Measurements from ENCODE around the gene SPATS2.
"Not testable (repeated sequence)": the region's sequence is repeated elsewhere in the genome, so short reads cannot be mapped to it uniquely, and the experiment has no call there.

The SPATS2 gene

DNA sequence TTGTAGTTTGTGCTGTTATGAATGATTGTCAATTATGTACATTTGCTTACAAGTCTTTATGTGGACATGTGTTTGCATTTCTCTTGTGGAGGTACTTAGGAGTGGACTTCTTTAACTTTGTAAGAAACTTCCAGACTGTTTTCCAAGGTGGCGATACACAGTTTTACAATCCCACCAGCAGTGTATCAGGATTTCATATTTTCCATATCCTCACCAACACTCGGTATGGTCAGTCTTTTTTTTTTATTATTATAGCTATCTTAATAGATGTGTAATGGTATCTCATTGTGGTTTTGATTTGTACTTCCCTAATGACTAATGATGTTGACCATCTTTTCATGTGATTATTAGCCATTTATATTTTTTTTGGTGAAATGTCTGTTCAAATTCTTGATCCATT, 97.9 kb downstream of the SPATS2 start:
- DNase-seq (ENCODE audit: low read depth), result no peak

DNA sequence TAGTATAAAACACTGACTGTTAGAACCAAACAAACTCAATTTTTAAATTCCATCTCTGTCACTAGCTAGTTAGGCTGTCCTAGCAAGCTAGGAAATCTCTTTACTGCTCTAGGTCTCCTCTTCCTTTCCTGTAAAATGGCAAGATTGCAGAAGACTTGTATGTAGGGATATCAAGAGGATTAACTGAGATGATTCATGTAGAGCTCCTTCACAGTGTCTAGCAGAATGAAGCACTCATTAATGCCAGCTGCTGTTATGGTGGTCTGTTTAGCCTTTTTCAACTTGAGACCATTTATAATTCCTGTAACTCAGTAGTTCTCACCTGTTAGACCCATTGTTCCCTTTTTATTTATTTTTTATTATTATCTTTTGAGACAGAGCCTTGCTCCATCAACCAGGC, 103.7 kb downstream of the SPATS2 start:
- DNase-seq (ENCODE audit: low read depth), result peak; percentile 78

DNA sequence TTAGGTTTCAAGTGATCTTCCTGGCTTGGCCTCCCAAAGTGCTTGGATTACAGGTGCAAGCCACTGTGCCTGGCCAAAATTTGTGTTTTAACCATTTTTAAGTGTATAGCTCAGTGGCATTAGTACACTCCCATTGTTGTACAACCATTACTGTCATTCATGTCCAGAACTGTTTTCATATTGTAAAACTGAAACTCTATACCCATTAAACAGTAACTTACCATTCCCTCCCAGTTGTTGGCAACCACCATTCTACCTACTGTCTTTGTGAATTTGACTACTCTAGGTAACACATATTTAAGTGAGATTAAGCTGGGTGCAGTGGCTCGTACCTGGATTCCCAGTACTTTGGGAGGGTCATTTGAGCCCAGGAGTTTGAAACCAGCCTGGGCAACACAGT, 104.3 kb downstream of the SPATS2 start:
- no peak for DNase-seq (ENCODE audit: low read depth)

DNA sequence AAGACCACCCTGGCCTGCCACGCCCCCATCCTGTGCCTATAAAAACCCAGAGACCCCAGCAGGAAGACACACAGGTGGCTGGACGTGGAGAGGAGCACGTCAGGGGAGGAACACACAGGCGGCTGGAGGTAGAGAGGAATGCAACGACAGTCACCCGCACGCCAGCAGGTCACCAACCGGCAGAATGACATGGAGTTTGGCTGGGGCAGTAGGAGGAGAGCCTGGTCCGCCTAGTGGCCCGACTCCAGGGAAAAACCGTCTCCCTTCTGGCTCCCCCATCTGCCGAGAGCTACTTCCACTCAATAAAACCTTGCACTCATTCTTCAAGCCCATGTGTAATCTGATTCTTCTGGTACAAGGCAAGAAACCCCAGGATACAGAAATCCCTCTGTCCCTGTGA, 108.8 kb downstream of the SPATS2 start:
- no peak for DNase-seq (ENCODE audit: low read depth)

DNA sequence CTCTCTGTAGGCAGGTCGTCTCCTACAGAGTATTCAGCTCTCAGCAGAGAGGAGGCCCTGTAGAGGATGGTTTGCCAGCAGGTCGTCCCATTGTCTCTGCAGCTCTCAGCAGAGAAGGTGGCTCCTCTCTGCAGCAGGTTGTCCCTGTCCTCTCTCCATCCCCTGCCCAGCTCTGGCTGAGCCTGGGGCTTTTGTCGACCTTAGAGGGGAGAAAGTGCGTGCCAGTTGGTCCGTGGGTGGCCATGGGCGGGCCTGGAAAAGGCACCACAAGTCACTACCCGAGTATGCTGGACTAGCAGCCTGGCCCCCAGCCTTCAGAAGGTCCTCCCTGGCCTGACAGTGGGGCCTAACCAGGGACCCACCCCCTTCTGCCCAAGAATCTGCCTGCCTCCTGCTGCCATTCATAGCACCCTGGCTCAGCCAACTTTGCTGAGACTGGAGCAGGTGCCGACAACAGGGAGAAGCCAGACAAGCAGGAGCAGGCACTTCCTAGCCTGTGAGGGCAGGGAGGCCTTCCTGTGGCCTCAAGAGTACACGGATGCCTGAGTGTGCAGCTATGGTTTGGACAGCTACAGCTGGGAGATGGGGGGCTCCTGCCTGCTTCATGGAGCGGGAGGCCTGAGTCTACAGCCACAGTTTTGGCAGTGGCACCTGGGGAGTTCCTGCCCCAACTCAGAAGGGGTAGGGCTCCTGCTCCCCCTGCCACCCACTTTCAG, 111.8 kb downstream of the SPATS2 start:
- no peak for DNase-seq (ENCODE audit: low read depth)

DNA sequence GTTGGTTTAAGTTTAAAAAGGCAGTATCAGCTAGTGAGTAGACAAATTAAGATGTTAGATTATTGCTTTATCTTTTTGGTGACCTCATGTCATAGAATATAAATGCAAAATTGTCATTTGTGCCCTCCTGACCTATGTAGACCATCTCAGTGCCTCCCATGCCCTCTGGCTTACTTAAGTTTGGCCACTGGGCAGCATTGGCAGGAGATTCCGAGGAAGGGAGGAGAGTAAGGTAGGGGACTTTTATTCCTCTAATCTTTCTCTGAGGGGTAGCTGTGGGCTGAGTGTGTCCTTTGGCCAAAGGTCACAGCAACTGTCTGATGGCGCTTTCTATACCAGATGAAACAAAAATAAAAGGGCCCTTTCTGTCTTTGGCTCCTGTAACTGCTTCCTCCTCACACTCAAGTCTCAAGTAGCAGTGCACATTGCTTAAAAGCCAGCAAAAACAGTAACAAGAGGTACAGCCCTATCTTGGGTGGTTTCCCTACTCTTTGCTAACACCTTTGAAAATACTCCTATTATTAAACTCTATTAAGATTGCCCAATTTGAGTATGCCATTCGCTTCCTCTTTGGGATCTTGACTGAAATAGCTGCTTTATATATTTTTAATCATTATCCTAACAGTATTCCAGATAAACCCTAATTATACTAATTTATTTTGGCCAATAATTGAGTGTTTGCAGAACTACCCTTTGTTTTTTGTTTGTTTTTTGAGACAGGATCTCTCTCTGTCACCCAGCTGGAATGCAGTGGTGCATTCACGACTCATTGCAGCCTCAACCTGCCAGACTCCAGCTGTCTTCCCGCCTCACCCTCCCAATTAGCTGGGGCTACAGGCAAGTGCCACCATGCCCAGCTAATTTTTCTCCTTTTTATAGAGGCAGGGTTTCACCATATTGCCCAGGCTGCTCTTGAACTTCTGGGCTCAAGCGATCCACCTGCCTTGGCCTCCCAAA, 115.1 kb downstream of the SPATS2 start:
- no peak for DNase-seq (ENCODE audit: low read depth)

DNA sequence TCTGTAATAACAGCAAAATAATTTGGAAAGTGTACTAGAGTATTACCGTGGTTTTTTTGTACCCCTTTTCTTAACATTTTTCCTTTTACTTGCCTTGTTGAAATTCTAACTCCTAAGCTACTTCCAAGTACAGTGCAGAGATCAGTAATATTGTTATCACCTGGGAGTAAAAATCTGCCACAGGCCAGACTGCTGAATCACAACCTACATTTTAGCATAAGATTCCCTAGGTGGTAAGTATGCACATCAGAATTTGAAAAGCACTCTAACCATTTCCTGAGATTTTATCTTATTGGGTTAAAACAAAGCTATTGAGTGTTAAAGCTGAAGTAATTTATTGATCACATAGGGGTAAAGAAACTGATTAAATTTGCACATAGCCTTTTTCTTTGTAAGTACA, 116.4 kb downstream of the SPATS2 start:
- no peak for DNase-seq (ENCODE audit: low read depth)

DNA sequence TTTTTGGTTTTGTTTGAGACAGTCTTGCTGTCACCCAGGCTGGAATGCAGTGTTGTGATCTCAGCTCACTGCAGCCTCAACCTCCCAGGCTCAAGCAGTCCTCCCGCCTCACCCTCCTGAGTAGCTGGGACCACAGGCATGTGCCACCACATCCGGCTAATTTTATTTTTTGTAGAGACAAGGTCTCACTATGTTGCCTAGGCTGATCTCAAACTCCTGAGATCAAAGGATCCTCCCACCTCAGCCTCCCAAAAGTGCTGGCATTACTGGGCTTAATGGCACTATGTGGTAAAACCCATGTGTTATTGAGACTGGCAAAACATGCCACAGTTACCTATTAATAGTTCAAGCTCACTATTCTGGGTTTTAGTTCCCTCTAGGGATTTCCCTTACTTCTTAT, 120.3 kb downstream of the SPATS2 start:
- DNase-seq (ENCODE audit: low read depth), result no peak

DNA sequence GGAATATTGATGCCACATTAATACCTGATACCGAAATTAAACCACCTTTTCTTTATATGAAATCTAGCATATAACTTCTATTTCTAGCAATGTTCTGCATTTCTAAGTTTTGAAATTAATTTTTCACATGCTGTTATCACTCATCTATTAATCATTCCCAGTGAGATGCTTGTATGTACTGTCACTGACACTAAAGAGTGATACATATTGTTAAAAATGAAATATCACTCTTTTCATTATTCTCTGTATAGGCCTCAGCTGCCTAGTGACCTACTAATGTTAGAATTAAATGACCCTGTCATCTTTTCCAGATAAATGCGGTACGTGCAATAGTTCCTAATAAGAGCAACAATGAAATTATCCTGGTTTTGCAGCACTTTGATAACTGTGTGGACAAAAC, 121.9 kb downstream of the SPATS2 start:
- no peak for DNase-seq (ENCODE audit: low read depth)

DNA sequence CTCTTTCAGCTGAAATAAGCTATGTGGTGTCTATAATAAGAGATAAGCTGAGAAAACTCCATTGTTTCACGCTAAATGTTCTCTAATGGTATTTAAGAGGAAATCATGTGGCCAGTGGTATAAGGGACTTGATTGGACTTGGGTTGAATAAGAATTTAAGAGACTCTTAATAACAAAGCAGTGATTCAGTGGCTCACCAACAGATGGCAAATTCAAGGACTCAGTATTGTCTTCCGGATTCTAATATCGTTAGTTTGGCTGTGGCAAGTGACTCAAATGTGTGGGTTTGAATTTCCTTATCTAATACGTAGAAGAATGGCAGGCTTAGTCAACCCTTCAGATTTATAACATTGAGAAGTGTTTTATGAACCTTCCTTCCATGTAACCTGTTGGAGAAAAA, 122.5 kb downstream of the SPATS2 start:
- DNase-seq (ENCODE audit: low read depth), result peak; percentile 96

DNA sequence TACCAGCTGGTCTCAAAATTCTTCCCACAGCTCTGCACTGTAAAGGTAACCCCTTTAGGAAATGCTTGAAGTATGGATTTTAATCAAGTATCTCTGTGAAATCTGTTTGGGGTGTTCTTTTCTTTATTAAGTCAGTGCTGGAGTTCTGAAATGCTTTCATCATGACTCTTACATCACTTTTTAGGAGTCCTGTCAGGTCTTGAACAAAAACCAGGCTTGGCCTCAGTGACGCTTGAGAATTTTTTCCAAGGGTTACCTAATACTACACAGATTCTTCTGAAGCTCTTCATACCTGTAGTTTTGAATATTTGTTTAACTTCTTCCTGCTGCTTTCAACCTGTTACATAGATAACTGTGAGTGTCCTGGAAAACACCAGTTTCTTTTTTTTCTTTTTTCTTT, 124.6 kb downstream of the SPATS2 start:
- peak; percentile 73 for DNase-seq (ENCODE audit: low read depth)

DNA sequence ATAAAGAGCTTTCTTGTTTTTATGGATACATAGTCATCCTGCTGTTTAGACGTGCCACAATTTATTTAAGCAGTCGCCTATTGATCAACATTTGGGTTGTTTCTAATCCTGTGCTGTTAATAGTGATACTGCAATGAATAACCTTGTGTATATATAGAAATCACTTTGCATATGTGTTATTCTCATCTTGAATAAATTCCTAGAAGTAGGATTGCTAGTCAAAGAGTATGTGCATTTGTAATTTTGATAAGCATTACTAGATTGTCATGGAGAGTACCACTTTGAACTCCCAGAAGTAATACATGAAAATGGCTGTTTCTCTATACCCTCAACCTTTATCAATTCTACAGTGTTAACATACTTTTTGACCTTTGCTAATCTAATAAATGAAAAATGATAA, 126.6 kb downstream of the SPATS2 start:
- DNase-seq (ENCODE audit: low read depth), result no peak

DNA sequence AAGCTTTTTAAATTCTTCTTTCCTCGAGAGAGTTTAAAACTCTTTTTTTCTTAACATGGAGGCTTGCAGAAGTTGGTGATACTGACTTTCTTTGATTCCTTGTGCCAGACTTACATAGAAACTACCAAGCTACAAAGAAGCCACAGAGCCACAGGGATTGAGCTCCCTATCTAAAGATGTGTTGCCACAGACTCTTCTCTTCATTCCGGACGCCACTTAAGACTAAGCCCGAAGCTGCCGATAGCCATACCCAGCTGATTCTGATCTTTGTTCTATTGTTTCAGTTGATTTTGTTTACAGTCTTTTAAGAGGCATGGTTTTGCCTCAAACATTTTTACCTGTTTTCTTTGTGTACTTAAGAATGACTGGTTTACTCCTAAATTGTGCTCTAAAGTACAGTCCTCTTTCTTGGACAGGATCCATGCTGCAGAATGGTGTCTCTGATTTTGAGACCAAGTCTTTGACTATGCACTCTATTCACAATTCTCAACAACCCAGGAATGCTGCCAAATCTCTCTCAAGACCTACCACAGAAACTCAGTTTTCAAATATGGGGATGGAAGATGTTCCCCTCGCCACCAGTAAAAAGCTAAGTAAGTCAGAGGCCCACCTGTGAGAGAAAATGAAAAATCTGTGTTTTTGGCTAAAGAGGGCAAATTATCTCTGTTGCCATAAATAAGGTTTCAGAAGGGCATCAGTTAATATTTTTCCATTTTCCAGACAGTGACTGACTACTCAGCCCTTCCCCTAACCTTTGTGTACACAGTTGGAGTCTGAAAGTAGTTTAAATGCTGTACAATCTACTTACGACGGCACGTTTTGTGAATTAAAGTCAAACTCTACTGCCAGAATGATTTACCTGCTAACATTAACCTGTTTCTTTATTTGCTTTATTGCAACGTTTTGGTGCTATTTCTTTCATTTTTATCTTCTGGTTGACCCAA, 129.4 kb downstream of the SPATS2 start:
- no peak for DNase-seq (ENCODE audit: low read depth)

DNA sequence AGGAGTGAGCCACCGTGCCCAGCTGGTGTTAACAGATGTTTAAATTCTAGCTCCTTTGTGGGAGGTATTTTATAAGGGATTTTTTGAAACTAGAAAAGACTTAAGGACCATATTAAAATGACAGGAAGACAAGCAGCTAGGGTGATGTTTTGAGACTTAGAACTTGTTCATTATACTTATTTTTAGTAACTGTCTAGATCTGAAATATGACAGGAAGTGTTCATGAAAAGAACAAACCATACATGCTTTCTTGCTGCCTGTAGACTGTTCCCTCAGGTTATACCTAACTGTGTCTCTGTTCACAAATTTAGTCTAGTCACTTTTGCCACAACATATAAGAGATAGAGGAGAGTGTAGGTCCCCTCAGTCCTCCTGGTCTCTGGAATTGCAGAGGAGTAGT, 134.6 kb downstream of the SPATS2 start:
- no peak for DNase-seq (ENCODE audit: low read depth)

DNA sequence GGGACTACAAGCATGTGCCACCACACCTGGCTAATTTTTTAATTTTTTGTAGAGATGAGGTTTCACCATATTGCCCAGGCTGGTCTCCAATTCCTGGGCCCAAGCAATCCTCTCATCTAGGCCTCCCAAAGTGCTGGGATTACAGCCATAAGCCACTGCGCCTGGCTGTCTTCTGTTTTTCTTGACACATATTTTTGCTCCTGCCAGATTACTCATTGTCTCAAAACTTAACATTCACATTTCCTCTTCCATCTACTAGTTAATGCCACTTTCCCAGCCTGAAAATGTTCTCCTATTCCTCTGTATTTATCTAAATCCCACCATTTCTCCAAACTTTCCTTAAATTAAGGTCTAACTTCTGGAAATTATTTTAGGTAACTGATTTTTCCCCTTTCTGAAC, 135.3 kb downstream of the SPATS2 start:
- peak; percentile 49 for DNase-seq (ENCODE audit: low read depth)

DNA sequence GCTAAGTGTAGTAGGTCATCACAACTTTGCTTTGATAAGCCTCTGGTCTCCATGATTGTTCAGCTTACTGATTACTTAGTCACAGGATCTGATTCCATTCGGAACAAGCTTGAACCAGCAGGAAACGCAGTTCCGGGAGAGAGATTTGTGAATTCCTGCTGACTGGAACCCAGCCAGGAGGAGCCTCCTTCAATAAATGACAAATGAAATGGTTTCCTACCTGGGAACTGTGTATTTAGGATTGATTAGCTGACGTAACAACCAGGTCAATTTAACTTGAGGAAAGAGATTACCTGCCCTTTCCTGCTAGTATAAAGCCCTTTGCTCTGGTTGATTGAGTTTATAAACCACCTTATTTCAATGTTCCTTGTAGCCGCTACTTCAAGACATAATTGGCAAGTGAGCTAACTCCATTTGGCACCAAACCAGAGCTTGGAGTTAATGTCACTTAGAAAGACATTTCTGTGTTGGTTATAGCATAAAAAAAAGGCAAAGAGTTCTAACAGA, 136.5 kb downstream of the SPATS2 start:
- DNase-seq (ENCODE audit: low read depth), result peak; percentile 81

DNA sequence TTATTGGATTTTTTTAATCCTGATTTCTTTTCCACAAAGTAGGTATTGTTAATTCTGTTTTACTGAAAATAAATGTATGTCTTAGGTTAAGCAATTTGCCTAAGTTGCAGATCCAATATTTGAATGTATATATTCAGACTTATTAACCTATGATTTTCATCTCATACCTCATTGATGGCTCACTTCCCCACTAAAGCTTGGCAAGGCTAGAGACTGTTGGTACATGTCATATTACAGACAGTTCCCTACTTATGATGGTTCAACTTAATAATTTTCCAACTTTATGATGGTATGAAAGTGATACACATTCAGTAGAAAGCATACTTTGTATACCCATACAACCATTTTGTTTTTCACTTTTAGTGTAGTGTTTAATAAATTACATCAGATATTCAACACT, 138.4 kb downstream of the SPATS2 start:
- DNase-seq (ENCODE audit: low read depth), result peak; percentile 70

DNA sequence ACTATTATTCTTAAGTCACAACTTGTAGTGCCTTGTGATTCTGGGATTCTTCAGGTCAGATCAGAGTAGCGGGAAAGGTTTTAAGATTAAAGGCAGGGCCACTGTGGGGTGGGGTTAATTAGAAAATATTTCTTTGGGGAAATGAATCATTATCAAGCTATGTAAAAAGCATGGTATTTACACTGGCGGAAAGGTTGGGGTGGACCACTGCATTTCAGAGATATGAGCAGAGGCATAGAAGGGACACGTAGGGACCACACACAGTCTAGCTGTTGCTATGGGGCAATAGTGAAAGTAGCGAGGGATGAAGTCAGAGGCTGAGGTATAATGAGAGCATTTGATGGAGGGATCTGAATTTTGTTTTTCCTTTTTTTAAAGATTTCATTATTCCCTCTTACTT, 139.9 kb downstream of the SPATS2 start:
- peak; percentile 98 for DNase-seq (ENCODE audit: low read depth)

DNA sequence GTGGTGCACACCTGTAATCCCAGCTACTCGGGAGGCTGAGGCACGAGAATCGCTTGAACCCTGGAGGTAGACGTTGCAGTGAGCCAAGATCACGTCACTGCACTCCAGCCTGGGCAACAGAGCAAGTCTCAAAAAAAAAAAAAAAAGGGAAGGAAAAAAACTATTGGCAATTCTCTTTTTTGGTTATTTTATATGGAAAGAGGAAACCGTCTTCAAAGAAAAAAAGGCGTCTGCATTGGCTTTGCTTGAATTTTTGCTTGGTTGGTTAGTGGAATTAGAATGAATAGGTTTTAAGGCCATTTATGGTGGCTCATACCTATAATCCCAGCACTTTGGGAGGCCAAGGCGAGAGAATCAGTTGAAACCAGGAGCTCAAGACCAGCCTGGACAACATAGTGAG, 142.4 kb downstream of the SPATS2 start:
- not testable (repeated sequence) for DNase-seq (ENCODE audit: low read depth)

DNA sequence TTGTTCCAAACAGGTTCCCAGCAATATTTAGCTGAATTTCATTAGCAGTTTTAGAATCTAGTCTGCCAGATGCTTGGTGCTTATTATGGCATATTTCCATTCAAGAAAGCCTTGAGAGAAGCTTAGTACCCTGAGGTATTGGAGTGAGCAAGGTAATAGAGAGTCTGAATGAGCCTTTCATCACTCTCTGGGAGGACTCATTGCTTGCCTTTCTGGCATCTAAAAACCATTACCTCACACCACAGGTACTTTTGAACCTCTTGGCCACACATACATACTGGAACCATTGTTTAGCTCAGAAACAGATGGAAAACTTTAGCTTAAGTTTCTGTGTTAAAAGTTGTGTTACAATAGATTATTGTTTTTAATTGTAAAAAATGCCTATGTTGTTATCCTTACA, 144.1 kb downstream of the SPATS2 start:
- DNase-seq (ENCODE audit: low read depth), result no peak

DNA sequence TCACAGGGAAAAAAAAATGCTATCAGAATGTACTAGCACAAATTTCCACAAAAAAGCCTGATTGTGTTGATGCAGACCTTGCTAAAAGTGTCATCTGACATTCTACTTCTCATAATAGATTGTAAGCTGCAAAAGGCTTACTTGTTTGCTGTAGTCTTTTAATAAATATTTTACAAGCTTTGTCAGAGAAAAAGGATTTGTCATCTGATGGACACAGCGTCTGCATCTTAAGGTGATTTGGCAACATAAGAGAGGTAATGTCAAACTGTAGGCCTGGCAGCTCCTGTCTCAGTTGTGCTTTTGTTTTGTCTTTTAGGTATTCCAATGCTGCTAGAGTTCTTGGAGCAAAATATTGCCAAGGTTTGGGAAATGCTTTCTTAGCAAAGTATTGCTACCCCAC, 145.3 kb downstream of the SPATS2 start:
- DNase-seq (ENCODE audit: low read depth), result no peak

DNA sequence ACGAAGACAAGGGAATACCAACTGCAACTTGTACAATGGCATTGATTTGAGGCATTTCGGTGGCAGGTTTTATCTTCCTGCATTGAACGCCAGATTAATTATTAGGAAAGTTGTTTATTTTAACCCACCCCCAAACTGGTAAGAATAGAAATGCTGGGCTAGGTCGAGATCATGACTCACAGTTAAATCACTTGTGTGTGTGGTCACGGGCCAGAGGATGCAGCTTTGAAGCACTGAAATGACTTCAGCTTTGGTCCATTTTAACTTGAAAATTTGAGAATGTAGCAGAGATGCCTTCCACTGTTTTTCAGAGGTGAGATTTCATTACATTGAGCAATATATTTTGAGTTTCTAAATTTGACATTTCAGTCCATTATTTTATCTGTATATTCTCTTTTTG, 148.0 kb downstream of the SPATS2 start:
- peak; percentile 91 for DNase-seq (ENCODE audit: low read depth)
